Fibroblast of gingiva (primary cell): ENCODE measurements around the gene CTDP1.
A peak's percentile ranks its signal among the peaks of the same experiment; 100 is the strongest.

Source experiments
- DNase-seq: peaks from one replicate; pipeline ENCODE4 v3.0.0-alpha.2; 2011; ENCODE audit warnings: low read depth

Gene CTDP1

DNA sequence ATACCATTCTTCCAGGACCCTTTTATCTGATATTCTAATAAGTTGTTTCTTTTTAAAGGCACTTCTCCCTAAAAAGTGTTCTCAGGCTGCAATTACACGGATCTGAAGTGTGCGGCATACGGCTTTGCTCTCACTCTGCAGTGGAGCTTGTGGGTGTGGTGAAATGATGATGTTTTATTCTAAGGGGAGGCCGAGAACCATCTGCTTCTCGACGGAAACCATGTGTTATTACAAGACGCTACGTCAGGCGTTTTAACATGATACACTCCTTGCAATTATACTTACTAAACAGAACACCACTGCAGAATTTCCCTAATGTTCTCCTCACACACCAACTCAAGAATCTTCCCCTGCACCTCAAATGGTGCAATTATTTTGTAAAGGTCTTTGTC lies 34.9 kb upstream of the CTDP1 start:
- DNase-seq = peak; percentile 53

- no peak for DNase-seq
Observed at GRCh38 chr18:79645291-79645983, 34.2 kb upstream of the CTDP1 start.

- no peak for DNase-seq
Observed at GRCh38 chr18:79647307-79647706, 32.3 kb upstream of the CTDP1 start.

DNA sequence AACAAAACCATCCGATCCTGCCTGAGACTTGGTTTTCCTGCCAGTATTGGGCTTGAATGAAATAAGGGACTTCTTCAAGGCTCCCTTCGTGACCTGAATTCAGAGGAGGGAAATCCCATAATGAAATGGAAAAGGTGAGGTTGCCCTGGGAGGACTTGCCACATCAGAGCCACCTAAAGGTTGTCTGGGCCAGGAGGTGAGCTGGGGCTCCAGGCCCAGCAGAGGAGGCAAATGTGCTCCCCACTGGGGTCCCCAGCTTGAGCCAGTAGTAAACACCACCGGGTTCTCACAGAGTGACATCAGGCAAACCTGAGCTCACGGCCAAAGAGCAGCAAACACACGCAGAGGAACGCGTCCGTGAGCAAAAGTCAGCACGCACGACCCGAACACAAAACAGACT lies 28.6 kb upstream of the CTDP1 start:
- no peak for DNase-seq

GRCh38 chr18:79657342-79657996 lies 22.1 kb upstream of the CTDP1 start:
- no peak for DNase-seq

DNA sequence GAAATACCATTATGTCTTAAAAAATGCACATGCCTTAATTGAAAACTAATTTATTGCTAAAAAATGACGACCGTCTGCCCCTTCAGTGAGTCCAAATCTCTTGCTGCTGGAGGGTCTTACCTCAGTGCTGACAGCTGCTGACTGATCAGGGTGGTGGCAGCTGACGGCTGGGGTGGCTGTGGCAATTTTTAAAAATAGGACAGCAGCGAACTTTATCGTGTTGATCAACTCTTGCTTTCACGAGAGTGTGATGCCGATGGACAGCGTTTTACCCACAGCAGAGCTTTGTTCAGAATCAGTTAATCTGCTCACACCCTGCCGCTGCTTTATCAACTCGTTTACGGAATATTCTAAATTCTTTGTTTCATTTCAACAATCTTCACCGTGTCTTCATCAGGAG lies 21.2 kb upstream of the CTDP1 start:
- DNase-seq = no peak

DNA sequence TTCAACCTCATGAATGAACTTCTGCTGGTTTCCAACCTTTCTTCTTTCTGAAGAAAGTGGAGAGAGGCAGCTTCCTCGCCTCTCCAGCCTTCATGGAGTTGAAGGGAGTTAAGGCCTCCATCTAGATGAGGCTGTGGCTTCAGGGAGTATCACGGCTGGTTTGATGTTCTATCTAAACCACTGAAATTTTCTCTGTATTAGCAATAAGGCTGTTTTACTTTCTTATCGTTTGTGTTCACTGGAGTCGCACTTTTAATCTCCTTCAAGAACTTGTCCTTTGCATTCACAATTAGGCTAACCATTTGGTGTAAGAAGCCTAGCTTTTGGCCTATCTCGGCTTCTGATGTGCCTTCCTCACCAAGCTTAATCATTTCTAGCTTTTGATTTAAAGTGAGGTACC lies 19.9 kb upstream of the CTDP1 start:
- DNase-seq = no peak

DNA sequence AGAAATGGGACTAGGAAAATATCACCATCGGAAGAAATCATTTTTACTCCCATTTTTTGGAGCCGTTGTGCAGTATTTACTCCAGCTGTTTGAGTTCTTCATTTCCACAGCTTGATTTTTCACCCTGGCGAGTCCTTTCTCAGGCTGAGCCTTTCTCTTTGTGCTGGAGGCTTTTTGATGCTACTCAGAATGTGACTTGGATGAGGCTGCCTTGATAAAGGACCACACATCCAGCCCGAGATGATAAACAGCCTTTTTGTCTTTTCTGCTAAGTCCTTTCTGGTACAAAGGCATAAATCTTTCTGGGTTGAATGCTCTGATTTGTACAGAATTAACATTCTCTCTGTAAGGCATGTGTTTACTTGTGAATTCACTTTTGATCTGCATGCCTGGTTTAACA lies 17.6 kb upstream of the CTDP1 start:
- no peak for DNase-seq

DNA sequence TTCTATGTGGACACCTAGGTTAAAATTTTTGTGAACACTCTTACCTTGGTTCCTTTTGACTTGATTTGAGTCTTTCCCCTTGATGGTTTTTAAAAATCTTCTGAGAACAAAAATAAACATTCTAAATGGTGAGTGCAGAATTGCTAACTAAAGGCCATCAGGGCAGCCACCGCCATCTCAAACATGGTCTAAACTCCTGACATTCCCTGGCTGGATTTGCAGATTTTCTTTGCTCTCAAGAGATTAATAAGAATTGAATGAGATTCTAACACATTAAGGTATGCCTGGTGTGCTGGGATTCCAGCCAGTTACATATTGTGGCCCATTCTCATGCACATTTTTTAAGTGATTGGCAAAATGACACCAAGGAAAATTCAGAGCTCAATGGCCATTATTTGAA lies 17.2 kb upstream of the CTDP1 start:
- DNase-seq = no peak

GRCh38 chr18:79664525-79665125 lies 15.0 kb upstream of the CTDP1 start:
- DNase-seq = peak; percentile 17

DNA sequence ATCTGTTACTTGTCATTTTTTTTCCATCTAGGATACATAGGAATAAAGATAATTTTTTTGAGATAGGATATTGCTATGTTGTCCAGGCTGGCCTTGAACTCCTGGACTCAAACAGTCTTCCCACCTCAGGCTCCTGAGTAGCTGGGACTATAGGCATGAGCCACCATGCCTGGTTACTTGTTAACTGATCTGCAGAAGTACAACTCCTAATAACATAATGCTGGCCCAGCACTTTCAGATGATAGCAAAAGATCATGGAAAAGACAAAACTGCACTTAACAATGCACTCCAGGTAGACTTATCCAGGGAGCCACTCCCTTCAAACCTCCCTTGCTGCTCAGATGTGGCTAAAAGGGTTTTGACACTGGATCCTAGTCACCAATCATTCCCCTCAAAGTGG lies 11.4 kb upstream of the CTDP1 start:
- DNase-seq = no peak

- no peak for DNase-seq
Observed at GRCh38 chr18:79672490-79673276, 6.9 kb upstream of the CTDP1 start.

GRCh38 chr18:79677221-79677620 lies 2.4 kb upstream of the CTDP1 start:
- DNase-seq = no peak

- DNase-seq = no peak
Observed at GRCh38 chr18:79677840-79678239, 1.8 kb upstream of the CTDP1 start.

DNA sequence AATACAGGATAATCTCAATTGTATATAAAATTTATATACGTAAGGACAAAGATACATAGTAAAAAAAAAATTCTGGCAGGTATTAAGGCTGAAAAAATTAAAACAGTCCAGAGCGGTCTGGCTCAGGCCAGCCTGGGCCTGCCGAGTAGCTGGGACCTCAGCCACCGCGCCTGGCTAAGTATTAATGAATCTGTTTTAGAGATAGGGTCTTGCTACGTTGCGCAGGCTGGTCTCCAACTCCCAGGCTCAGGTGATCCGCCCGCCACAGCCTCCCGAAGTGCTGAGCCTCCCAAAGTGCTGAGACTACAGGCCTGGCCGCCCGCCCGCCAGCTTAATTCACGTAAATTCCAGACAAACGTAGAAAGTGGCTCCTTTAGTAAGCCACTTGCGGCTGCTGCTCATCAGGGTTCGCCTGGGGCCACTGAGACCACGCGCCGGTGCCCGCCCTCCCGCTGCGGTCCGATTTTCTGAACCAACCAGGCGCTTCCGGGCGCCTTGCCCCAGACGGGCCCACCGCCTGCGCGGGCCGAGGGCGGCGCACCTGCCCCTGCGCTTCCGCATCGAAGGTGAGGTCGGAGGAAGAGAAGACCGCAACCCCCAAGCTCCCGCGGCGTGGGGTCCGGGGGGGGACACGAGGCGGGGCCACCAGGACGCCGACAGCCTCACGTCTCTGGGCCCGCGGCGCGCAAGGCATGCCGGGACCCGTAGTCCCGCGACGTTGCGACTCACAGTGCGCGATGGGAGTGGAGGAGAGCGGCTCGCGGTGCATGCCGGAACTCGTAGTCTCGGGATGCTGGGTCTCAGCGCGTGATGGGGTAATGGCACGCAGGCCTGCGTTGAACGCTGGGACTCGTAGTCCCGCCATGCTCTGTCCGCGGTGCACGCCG lies 695 bp upstream of the CTDP1 start:
- peak; percentile 98 for DNase-seq

DNA sequence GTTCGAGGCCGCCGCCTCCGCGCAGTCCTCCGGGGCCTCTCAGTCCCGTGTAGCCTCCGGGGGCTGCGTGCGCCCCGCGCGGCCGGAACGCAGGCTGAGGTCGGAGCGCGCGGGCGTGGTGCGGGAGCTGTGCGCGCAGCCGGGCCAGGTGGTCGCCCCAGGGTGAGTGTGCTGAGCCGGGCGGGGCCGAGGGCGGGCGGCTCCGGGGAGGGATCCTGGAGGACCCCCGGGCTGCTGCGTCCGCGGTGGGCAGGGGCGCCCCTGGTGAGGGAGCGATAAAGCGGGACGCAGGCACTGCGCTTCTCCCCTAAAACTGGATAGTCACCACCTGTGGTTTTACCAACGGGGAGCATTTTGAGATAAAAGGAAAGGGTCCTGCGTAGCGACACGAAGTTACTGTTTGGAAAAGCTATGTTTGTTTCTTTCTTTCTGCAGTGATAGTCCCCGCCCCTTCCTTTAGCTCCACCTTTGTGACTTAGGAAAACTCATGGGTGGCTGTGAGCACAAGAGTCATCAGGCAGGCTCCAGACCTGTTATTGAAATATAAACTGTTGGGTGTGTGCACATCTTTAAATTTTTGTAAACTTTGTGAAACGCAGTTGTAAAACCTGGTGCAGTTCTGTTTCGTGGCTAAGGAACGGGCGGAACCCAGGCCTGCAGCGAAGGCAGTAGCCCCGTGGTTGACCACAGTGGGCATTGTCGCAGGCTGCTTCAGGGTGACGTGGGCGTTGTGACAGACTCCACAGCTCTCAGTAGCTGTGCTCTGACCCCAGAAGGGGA lies 687 bp downstream of the CTDP1 start:
- DNase-seq = peak; percentile 45

- DNase-seq = no peak
Observed at GRCh38 chr18:79680891-79681339, 1.3 kb downstream of the CTDP1 start.

DNA sequence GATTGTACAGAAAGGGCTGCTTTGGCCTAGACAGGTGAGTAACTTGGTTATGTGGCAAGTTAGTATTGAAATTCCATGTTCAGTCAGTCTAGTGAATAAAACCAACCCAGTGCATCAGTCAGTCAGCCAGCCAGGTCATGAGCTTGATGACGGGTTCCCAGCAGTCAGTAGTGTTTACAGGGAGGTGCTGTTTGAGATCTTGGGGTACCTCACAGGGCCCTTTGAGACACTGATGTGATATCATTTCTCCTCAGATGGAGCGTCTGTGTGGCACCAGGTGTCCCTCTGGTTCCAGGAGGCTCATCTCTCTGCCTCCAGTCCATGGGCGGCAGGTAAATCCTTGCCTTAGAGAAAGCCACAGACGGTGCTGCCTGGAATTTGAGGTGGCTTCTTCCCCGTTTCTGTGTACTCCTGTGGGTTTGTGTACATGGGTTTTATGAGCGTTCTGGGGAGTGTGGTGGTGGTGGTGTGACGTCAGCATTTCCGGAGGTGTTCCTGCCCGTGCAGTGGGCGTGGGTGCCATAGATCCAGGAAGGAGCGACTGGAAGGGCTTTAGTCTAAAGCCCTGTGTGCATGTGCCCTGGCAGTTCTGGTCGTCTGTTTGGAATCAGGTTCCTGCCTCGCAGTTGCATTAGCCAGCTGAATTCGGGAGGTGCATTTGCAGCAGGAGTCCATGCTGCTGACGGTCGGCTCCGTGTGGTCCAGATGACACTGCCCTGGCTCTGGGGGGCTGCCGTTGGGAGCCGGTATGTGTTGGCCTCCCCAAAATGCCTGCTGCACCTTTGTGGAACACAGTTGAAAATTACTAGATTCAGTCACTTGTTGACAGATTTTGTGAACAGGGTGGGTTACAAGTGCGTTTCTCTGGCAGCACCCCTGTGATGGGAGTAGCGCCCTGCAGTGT lies 2.1 kb downstream of the CTDP1 start:
- DNase-seq = no peak

- no peak for DNase-seq
Observed at GRCh38 chr18:79682481-79682880, 2.9 kb downstream of the CTDP1 start.
